ENCODE measurements around the gene HINT3. TPM values are rescaled to one million over a fixed set of nuclear protein-coding genes. Genes with fewer than 3 reads are reported as not detected.
"Not testable (repeated sequence)": the region's sequence is repeated elsewhere in the genome, so short reads cannot be mapped to it uniquely, and the experiment has no call there.

Gene HINT3
- total RNA-seq, 2 experiments from 2014 or later, result 8.5 to 8.6 TPM

DNA sequence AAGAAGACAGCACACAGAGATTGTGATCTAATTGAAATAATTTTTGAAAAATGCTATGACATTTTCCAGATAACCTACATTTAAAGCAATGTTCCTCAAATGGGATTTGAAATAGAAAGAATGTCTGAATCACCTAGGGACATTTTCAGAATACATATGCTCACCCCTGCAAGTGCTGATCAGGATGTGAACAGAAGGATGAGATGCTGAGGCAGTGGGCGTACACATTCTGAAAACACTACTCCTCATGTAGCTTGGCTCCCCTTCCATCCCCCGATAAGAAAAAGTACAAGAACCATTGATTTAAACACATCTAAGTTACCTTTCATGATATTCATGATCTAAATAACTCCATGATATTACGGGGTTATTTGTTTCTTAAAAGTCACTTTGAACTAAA, 29.9 kb upstream of the HINT3 start:
- Mint-ChIP-seq H3K36me3 (ENCODE audit: low read depth) (peaks cover 61% of the 10 kb centered on the region), H3K27me3 (no peaks in the 10 kb centered on the region), H3K27ac (peak overlapping the region; percentile 52), H3K4me3 (no peak overlapping the region), H3K9me3 (peaks cover 4% of the 10 kb centered on the region), H3K4me1 (ENCODE audit: low read depth) (peaks cover 28% of the 10 kb centered on the region)
- POLR2A ChIA-PET, result no interaction called here
- DNase-seq, result no peak
- intact Hi-C loops (cut with micrococcal nuclease), result no loop called here
- CTCF ChIA-PET, result interaction anchor here (1.6 to 1.9 kb wide), 2 partner anchors 21 to 29 kb away, joined by 5 to 6 read pairs; partner anchors contain the start of gene HINT3
- TF ChIP-seq, protein P1, sequence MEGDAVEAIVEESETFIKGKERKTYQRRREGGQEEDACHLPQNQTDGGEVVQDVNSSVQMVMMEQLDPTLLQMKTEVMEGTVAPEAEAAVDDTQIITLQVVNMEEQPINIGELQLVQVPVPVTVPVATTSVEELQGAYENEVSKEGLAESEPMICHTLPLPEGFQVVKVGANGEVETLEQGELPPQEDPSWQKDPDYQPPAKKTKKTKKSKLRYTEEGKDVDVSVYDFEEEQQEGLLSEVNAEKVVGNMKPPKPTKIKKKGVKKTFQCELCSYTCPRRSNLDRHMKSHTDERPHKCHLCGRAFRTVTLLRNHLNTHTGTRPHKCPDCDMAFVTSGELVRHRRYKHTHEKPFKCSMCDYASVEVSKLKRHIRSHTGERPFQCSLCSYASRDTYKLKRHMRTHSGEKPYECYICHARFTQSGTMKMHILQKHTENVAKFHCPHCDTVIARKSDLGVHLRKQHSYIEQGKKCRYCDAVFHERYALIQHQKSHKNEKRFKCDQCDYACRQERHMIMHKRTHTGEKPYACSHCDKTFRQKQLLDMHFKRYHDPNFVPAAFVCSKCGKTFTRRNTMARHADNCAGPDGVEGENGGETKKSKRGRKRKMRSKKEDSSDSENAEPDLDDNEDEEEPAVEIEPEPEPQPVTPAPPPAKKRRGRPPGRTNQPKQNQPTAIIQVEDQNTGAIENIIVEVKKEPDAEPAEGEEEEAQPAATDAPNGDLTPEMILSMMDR (IDR thresholded peaks at IDR 0.05), result no peak
- ATAC-seq, result no peak

DNA sequence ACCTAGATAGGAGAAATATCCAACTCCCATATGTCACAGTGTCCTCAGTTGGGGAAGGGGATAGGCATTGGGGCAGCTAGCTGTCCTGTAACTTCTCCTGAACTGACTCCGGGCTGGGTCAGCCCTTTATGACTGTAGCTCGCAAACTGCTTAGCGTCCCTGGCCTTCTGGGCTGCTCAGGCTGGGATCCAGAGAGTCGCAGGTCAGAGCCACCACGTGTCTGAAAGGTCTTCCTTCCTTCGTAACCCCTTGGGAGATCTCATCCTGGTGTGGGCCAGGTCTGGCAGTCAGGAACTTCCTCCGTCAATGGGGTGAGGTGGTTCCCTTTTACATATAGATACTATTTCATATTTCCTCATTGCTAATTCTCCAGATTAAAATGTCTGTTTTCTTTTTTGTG, 28.8 kb upstream of the HINT3 start:
- ATAC-seq (no peak), DNase-seq (no peak)
- intact Hi-C loops (cut with micrococcal nuclease), result no loop called here
- H3K27me3 Mint-ChIP-seq, result no peaks in the 10 kb centered on the region
- peaks cover 36% of the 10 kb centered on the region for H3K4me1 Mint-ChIP-seq (ENCODE audit: low read depth)
- no peak overlapping the region for H3K27ac Mint-ChIP-seq
- H3K36me3 Mint-ChIP-seq (ENCODE audit: low read depth), result peaks cover 58% of the 10 kb centered on the region
- H3K4me3 Mint-ChIP-seq, result no peak overlapping the region
- ChIA-PET CTCF (interaction anchor here (1.9 kb wide), 1 partner anchor 28 kb away, joined by 5 read pairs; the partner anchor contains the start of gene HINT3), POLR2A (no interaction called here)
- peaks cover 6% of the 10 kb centered on the region for H3K9me3 Mint-ChIP-seq
- TF ChIP-seq, protein P1 (IDR thresholded peaks at IDR 0.05), result no peak

DNA sequence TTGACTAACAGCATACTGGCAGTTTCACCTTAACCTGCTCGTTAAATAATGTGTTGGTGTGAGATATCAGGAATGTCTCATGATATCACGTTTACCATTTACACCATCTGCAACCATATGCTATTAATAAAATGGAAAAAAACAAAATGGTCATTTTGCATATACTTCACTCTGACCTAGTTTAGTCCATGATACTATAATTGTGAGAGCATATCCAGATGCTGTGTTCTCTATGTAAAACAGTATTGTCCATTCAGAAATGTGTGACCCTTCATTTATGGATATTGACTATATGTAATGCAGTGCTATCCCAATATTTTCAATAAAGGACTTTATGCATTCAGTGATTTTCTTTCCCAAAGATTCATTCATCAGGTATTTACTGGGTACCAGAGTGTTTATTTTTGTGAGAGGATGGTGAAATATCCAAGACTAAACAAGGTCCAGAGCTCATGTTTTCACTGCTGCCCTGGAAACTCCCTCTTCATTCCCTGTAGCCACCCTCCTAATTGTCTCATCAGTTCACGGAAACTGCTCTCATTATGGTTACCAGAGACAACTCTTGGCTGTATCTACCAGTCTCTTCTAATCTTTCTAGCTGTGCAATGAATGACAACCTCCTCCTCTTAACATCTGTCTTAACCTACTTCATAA, 25.7 kb upstream of the HINT3 start:
- peak overlapping the region; percentile 83 for H3K27ac Mint-ChIP-seq
- H3K9me3 Mint-ChIP-seq, result peaks cover 6% of the 10 kb centered on the region
- no peak overlapping the region for H3K4me3 Mint-ChIP-seq
- intact Hi-C loops (cut with micrococcal nuclease), result no loop called here
- CTCF ChIA-PET, result no interaction called here
- ATAC-seq (no peak), DNase-seq (no peak)
- H3K36me3 Mint-ChIP-seq (ENCODE audit: low read depth), result peaks cover 40% of the 10 kb centered on the region
- TF ChIP-seq, protein P1 (IDR thresholded peaks at IDR 0.05), result no peak
- POLR2A ChIA-PET, result interaction anchor here (1.4 kb wide), 1 partner anchor 12 kb away, joined by 3 read pairs; no protein-coding TSS in a partner anchor
- H3K4me1 Mint-ChIP-seq (ENCODE audit: low read depth), result peaks cover 26% of the 10 kb centered on the region
- no peaks in the 10 kb centered on the region for H3K27me3 Mint-ChIP-seq

- ChIA-PET POLR2A (interaction anchor here (0.6 to 0.7 kb wide), 2 partner anchors 25 to 35 kb away, joined by 3 to 4 read pairs; partner anchors contain the start of gene HINT3), CTCF (interaction anchor here (0.9 to 1.4 kb wide), 5 partner anchors 20 to 26 kb away, joined by 3 to 5 read pairs (median 4); partner anchors contain the start of gene HINT3)
- H3K9me3 Mint-ChIP-seq, result peaks cover 6% of the 10 kb centered on the region
- H3K4me1 Mint-ChIP-seq (ENCODE audit: low read depth), result peaks cover 20% of the 10 kb centered on the region
- H3K36me3 Mint-ChIP-seq (ENCODE audit: low read depth), result peaks cover 36% of the 10 kb centered on the region
- intact Hi-C loops (cut with micrococcal nuclease), result no loop called here
- H3K4me3 Mint-ChIP-seq, result no peak overlapping the region
- DNase-seq (peak; percentile 27), ATAC-seq (peak; percentile 91)
- TF ChIP-seq, protein P1 (IDR thresholded peaks at IDR 0.05), result no peak
- peaks cover 2% of the 10 kb centered on the region for H3K27me3 Mint-ChIP-seq
- peak overlapping the region; percentile 83 for H3K27ac Mint-ChIP-seq
Observed at GRCh38 chr6:125931733-125932450, 24.7 kb upstream of the HINT3 start.

- peaks cover 6% of the 10 kb centered on the region for H3K9me3 Mint-ChIP-seq
- H3K4me3 Mint-ChIP-seq, result no peak overlapping the region
- peaks cover 2% of the 10 kb centered on the region for H3K27me3 Mint-ChIP-seq
- H3K4me1 Mint-ChIP-seq (ENCODE audit: low read depth), result peaks cover 20% of the 10 kb centered on the region
- ATAC-seq (peak; percentile 36), DNase-seq (no peak)
- H3K36me3 Mint-ChIP-seq (ENCODE audit: low read depth), result peaks cover 34% of the 10 kb centered on the region
- intact Hi-C loops (cut with micrococcal nuclease), result no loop called here
- ChIA-PET CTCF (interaction anchor here (0.9 to 1.4 kb wide), 5 partner anchors 19 to 26 kb away, joined by 3 to 5 read pairs (median 4); partner anchors contain the start of gene HINT3), POLR2A (interaction anchor here (0.6 to 0.7 kb wide), 2 partner anchors 24 to 35 kb away, joined by 3 to 4 read pairs; partner anchors contain the start of gene HINT3)
- TF ChIP-seq, protein P1 (IDR thresholded peaks at IDR 0.05), result no peak
- peak overlapping the region; percentile 83 for H3K27ac Mint-ChIP-seq
Observed at GRCh38 chr6:125932451-125932795, 24.1 kb upstream of the HINT3 start.

GRCh38 chr6:125935520-125935919, 21.1 kb upstream of the HINT3 start:
- Mint-ChIP-seq H3K4me1 (ENCODE audit: low read depth) (peaks cover 19% of the 10 kb centered on the region), H3K27me3 (peaks cover 11% of the 10 kb centered on the region), H3K36me3 (ENCODE audit: low read depth) (peaks cover 16% of the 10 kb centered on the region)
- POLR2A ChIA-PET; H3K4me3 Mint-ChIP-seq; intact Hi-C loops (cut with micrococcal nuclease); H3K27ac Mint-ChIP-seq; ATAC-seq; H3K9me3 Mint-ChIP-seq; DNase-seq: not testable (repeated sequence)
- CTCF ChIA-PET, result interaction anchor here (0.8 to 3.2 kb wide), 3 partner anchors 16 to 45 kb away, joined by 3 to 14 read pairs (median 4); partner anchors contain the start of gene HINT3

Measured in activated CD8-positive, alpha-beta T cell treated with anti-CD3 and anti-CD28 coated beads for 36 hours (primary cell).